Keratinocyte (primary cell): ENCODE data around the gene ZSCAN21. TPM values are rescaled to one million over a fixed set of nuclear protein-coding genes. Genes with fewer than 3 reads are reported as not detected.
A peak's percentile ranks its signal among the peaks of the same experiment; 100 is the strongest.

Experiments
- DNase-seq: peaks from one replicate; pipeline ENCODE4 v3.0.0-alpha.2; 2011; ENCODE audit warnings: low read depth, missing footprints, low spot score
- FAIRE-seq: peaks from 2 replicates; lab custom pipeline; 2011; peaks lifted over from hg19 to GRCh38; lab: Jason Lieb, UNC
- H2AFZ ChIP-seq: 2 replicates; pipeline ENCODE4 v1.6.0; 2012; ENCODE audit warnings: low read length, control low read depth, inconsistent platforms; ENCODE audit not compliant: control insufficient read depth
- H3K27ac ChIP-seq: 2 replicates; pipeline ENCODE4 v1.5.1; 2011; ENCODE audit warnings: low read length; ENCODE audit not compliant: control insufficient read depth, insufficient read depth
- H3K27me3 ChIP-seq: 3 replicates; pipeline ENCODE4 v1.6.0; 2011; ENCODE audit warnings: low read length; ENCODE audit not compliant: control insufficient read depth, insufficient read depth; ENCODE audit errors: extremely low read depth
- H3K36me3 ChIP-seq, 2 experiments: 2 replicates in 1 of 2; 3 replicates in 1 of 2; pipeline ENCODE4 v1.5.1; 2011; ENCODE audit warnings: low read length in 2 of 2, mild to moderate bottlenecking in 1 of 2; ENCODE audit not compliant: control insufficient read depth in 2 of 2, insufficient read depth in 2 of 2; ENCODE audit errors: extremely low read depth in 1 of 2
- H3K4me1 ChIP-seq: 3 replicates; pipeline ENCODE4 v1.5.1; 2011; ENCODE audit warnings: low read length; ENCODE audit not compliant: control insufficient read depth, insufficient read depth; ENCODE audit errors: extremely low read depth
- H3K4me2 ChIP-seq: 3 replicates; pipeline ENCODE4 v1.6.0; 2011; ENCODE audit warnings: low read depth, low read length; ENCODE audit not compliant: control insufficient read depth, insufficient read depth; ENCODE audit errors: extremely low read depth
- H3K4me3 ChIP-seq, 3 experiments: fragments of 200-600 bp in 1 of 3; sonication (generic) in 1 of 3; 2 replicates in 2 of 3; 3 replicates in 1 of 3; pipeline ENCODE4 v1.5.1; 2011 to 2016; ENCODE audit warnings: low read length in 3 of 3, mild to moderate bottlenecking in 3 of 3, control low read depth in 2 of 3, inconsistent platforms in 1 of 3, low read depth in 1 of 3, mixed read lengths in 1 of 3, mixed run types in 1 of 3, moderate library complexity in 1 of 3; ENCODE audit not compliant: control insufficient read depth in 2 of 3, insufficient read depth in 2 of 3; ENCODE audit errors: extremely low read depth in 1 of 3
- H3K79me2 ChIP-seq: 2 replicates; pipeline ENCODE4 v1.6.0; 2012; ENCODE audit warnings: low read length; ENCODE audit not compliant: control insufficient read depth, insufficient read depth
- H3K9ac ChIP-seq: 3 replicates; pipeline ENCODE4 v1.6.0; 2011; ENCODE audit warnings: low read length; ENCODE audit not compliant: control insufficient read depth, insufficient read depth; ENCODE audit errors: extremely low read depth
- H3K9me1 ChIP-seq: 3 replicates; pipeline ENCODE4 v1.6.0; 2011; ENCODE audit warnings: low read length; ENCODE audit not compliant: control insufficient read depth, insufficient read depth; ENCODE audit errors: extremely low read depth
- H3K9me3 ChIP-seq: 2 replicates; pipeline ENCODE4 v1.5.1; 2012; ENCODE audit warnings: low read depth, low read length; ENCODE audit not compliant: control insufficient read depth
- H4K20me1 ChIP-seq: 3 replicates; pipeline ENCODE4 v1.6.0; 2011; ENCODE audit warnings: low read length; ENCODE audit not compliant: control insufficient read depth, insufficient read depth; ENCODE audit errors: extremely low read depth
- CTCF ChIP-seq, 3 experiments: IDR thresholded peaks in 1 of 3; conservative IDR thresholded peaks in 1 of 3; optimal IDR thresholded peaks in 1 of 3; 2 replicates in 2 of 3; 3 replicates in 1 of 3; pipeline versions ENCODE3 to v1.5.1; 2011; ENCODE audit warnings: low read length in 3 of 3, mild to moderate bottlenecking in 3 of 3, moderate library complexity in 2 of 3, control low read depth in 1 of 3, inconsistent platforms in 1 of 3; ENCODE audit not compliant: insufficient read depth in 2 of 3; ENCODE audit errors: extremely low read depth in 1 of 3
- EZH2 ChIP-seq: IDR thresholded peaks from one replicate; pipeline ENCODE4 v1.6.1; 2012; ENCODE audit warnings: inconsistent platforms, mild to moderate bottlenecking, low read length, moderate library complexity
- dilution Hi-C: fragments of 300-500 bp; cut with MboI; formaldehyde crosslinking; loops from one replicate; pipeline ENCODE4 v1.7.0; 2020; ENCODE audit warnings: low sequenced_read_pairs; ENCODE audit not compliant: extremely low pct_ligation_motif_present
- polyA minus RNA-seq, 3 experiments: library from RNA; depleted of rRNA, polyadenylated mRNA; stranded (reverse); fragments of >200 nt; gene quantifications; 1 replicate in 1 of 3; 2 replicates in 1 of 3; 3 replicates in 1 of 3; pipeline ENCODE4 v1.2.3, GENCODE V29; 2011
- polyA plus RNA-seq, 5 experiments: library from polyadenylated mRNA; depleted of rRNA in 3 of 5; stranded (reverse) in 3 of 5; stranded (forward) in 1 of 5; unstranded in 1 of 5; fragments of >200 nt; gene quantifications; 1 replicate in 1 of 5; 2 replicates in 3 of 5; 3 replicates in 1 of 5; pipeline versions ENCODE4 v1.2.1 to v1.2.3, GENCODE V29; 2011 to 2012; ENCODE audit warnings: missing spikeins in 2 of 5, low read depth in 1 of 5, low replicate concordance in 1 of 5

The ZSCAN21 gene
- 11.2 to 12.9 TPM (median 12.6 TPM) in 3 replicates for polyA plus RNA-seq
- 4.4 TPM for polyA plus RNA-seq (2011; ENCODE audit: low read depth)
- polyA plus RNA-seq (2011; cell fraction: cytosol; rRNA removed), result 9.7 and 11.7 TPM in 2 replicates
- polyA plus RNA-seq (2011; cell fraction: nucleus; rRNA removed), result 16.5 and 17.1 TPM in 2 replicates
- 8.1 and 8.2 TPM in 2 replicates for polyA plus RNA-seq (2012; ENCODE audit: low replicate concordance)
- 5.6 to 7.2 TPM (median 6.1 TPM) in 3 replicates for polyA minus RNA-seq
- 11.1 TPM for polyA minus RNA-seq (2011; cell fraction: cytosol; rRNA and poly(A)+ RNA removed)
- 6.1 and 8.5 TPM in 2 replicates for polyA minus RNA-seq (2011; cell fraction: nucleus; rRNA and poly(A)+ RNA removed)

DNA sequence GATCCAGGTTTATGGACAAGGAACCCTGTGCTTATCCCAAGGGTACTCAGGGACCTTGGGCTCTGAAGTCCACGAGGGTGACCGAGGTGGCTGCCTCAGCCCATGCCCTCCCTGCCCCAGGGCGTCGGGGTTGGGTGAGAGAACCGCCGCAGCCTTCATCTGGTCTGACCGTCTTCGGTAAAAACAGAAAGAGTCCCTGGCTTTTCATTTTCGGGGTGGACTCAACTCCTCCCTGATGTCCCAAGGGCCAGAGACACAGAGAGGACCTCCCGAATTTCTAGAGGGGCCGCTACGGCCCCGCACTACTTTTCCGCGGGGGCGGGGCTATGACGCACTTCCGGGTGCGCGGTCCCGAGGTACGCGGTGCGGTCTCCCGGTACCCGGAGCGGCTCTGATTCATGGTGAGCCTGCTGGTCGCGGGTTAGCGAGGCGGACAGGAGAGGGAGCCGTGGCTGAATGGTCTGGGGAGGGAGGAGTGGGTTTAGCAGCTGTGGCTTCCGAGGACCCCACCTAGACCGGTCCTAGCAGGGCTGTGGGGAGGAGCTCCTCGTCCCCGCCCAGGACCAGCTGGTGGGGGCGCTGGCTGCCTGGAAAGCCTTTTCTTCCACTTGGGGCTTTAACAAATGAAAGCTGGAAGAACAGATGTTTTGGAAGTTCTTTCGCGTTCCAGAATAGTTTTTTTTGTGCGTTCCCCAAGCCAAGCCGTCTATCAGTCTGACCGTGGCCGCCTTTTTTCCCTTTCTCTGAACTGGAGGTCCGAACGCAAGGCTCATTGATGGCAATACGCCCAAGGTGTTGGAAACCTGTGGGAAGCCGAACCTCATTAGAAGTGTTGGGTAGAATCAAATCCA, at the start of gene ZSCAN21:
Gene ZSCAN21 (plus strand): TSS at position 334 of the 851 bp plus-strand sequence. CDS start 7,233 bp downstream, outside the sequence.
- peak; percentile 41 for DNase-seq
- no peak for FAIRE-seq
- peak within 1 kb of the TSS; percentile 91 for H3K4me2 ChIP-seq
- H3K27me3 ChIP-seq, result no peaks in the 10 kb centered on the region
- TF ChIP-seq EZH2, result no peak
- peak; percentile 10 to 20 (median 16) for TF ChIP-seq CTCF (optimal IDR thresholded peaks at IDR 0.05 in 1 of 3, IDR thresholded peaks at IDR 0.05 in 1 of 3, conservative IDR thresholded peaks at IDR 0.05 in 1 of 3; ENCODE audit: extremely low read depth in 1 of 3, insufficient read depth in 2 of 3, low read length in 3 of 3)
- H3K9me1 ChIP-seq, result no peaks in the 10 kb centered on the region
- peak within 1 kb of the TSS; percentile 90 for H3K27ac ChIP-seq
- H3K36me3 ChIP-seq, result no peaks in the 10 kb centered on the region
- peak within 1 kb of the TSS; percentile 91 for H3K9ac ChIP-seq
- H3K9me3 ChIP-seq, result no peaks in the 10 kb centered on the region
- H3K4me1 ChIP-seq, result peaks cover 15% of the 10 kb centered on the region
- H3K4me3 ChIP-seq, result peak within 1 kb of the TSS; percentile 78 to 97 (median 91)
- no peaks in the 10 kb centered on the region for H4K20me1 ChIP-seq
- dilution Hi-C loops, result no loop called here
- peaks cover 16% of the 10 kb centered on the region for H3K79me2 ChIP-seq
- peak within 1 kb of the TSS; percentile 94 for H2AFZ ChIP-seq

GRCh38 chr7:100000239-100000638, 49.3 kb upstream of the ZSCAN21 start:
- Histone ChIP-seq H3K9me3 (no peaks in the 10 kb centered on the region), H3K79me2 (no peaks in the 10 kb centered on the region), H3K4me3 (no peak overlapping the region), H2AFZ (no peak overlapping the region), H3K27me3 (no peaks in the 10 kb centered on the region), H4K20me1 (no peaks in the 10 kb centered on the region), H3K4me1 (no peaks in the 10 kb centered on the region), H3K27ac (no peak overlapping the region), H3K4me2 (no peak overlapping the region), H3K36me3 (no peaks in the 10 kb centered on the region), H3K9me1 (no peaks in the 10 kb centered on the region), H3K9ac (no peak overlapping the region)
- no peak for DNase-seq
- dilution Hi-C loops, result no loop called here
- TF ChIP-seq EZH2, result no peak
- no peak for TF ChIP-seq CTCF (optimal IDR thresholded peaks at IDR 0.05 in 1 of 3, IDR thresholded peaks at IDR 0.05 in 1 of 3, conservative IDR thresholded peaks at IDR 0.05 in 1 of 3; ENCODE audit: extremely low read depth in 1 of 3, insufficient read depth in 2 of 3, low read length in 3 of 3)
- FAIRE-seq, result no peak
